K562 (cell line): ENCODE measurements around the gene FAM167B. TPM values are rescaled to one million over a fixed set of nuclear protein-coding genes. Genes with fewer than 3 reads are reported as not detected.

ENCODE experiments used
- ATAC-seq: fragments of 200-7000 bp; cut with Tn5 transposase; 3 replicates; pipeline ENCODE4 v1.9.1; 2020; ENCODE audit warnings: moderate library complexity
- BruUV-seq: library from RNA; stranded (reverse); fragments of 400-500 nt; replicated peaks from 2 replicates; lab custom pipeline; 2021; lab: Mats Ljungman, UMichigan
- CTCF ChIA-PET: fragments of 300-600 bp; formaldehyde crosslinking; extraction: SDS; loops from one replicate; lab custom pipeline; 2021; ENCODE audit warnings: low intra/inter-chr PET ratio; lab: Yijun Ruan, JAX
- POLR2A ChIA-PET: fragments of 300-600, 350-650 bp; sonication (Branson Sonifier 250); formaldehyde crosslinking; extraction: SDS; loops from one replicate; lab custom pipeline; 2021; ENCODE audit warnings: antibody characterized with exemption, inconsistent platforms; lab: Yijun Ruan, JAX
- DNase-seq, 4 experiments: peaks; one replicate each; pipeline versions ENCODE4 v3.0.0 to v3.0.0-alpha.2; 2011 to 2018; ENCODE audit warnings: low spot score in 3 of 4, mixed read lengths in 3 of 4; ENCODE audit errors: extremely low read depth in 1 of 4
- FAIRE-seq: peaks from 2 replicates; lab custom pipeline; 2011; peaks lifted over from hg19 to GRCh38; lab: Jason Lieb, UNC
- H2AFZ ChIP-seq: 2 replicates; pipeline ENCODE4 v1.6.0; 2011; ENCODE audit warnings: low read depth, low read length, control low read depth, inconsistent platforms
- H3K27ac ChIP-seq: fragments of 200-600 bp; 3 replicates; pipeline ENCODE4 v1.8.0; 2011; ENCODE audit warnings: low read depth, mild to moderate bottlenecking, control low read depth, inconsistent platforms, low read length, moderate library complexity, mixed read lengths; ENCODE audit errors: extremely low read depth
- H3K27me3 ChIP-seq, 2 experiments: fragments of 300-600 bp in 1 of 2; 2 replicates in 1 of 2; 3 replicates in 1 of 2; pipeline versions ENCODE4 v1.6.0 to v1.8.0; 2011; ENCODE audit warnings: inconsistent platforms in 2 of 2, low read length in 2 of 2, mild to moderate bottlenecking in 1 of 2, mixed read lengths in 1 of 2, moderate library complexity in 1 of 2; ENCODE audit not compliant: control insufficient read depth in 2 of 2, insufficient read depth in 2 of 2
- H3K36me3 ChIP-seq: fragments of 300-600 bp; 3 replicates; pipeline ENCODE4 v1.8.0; 2011; ENCODE audit warnings: mild to moderate bottlenecking, low read length, inconsistent platforms; ENCODE audit not compliant: control insufficient read depth, insufficient read depth
- H3K4me1 ChIP-seq, 2 experiments: fragments of 200-600 bp in 1 of 2; replicated peaks in 1 of 2; 2 replicates in 1 of 2; 3 replicates in 1 of 2; pipeline versions ENCODE4 v1.5.1 to v1.8.0; 2011; ENCODE audit warnings: inconsistent platforms in 2 of 2, low read length in 2 of 2, mild to moderate bottlenecking in 1 of 2, mixed read lengths in 1 of 2, moderate library complexity in 1 of 2; ENCODE audit not compliant: control insufficient read depth in 2 of 2, insufficient read depth in 2 of 2
- H3K4me2 ChIP-seq: 2 replicates; pipeline ENCODE4 v1.6.1; 2011; ENCODE audit warnings: low read length, control low read depth, inconsistent platforms, mixed read lengths; ENCODE audit not compliant: insufficient read depth
- H3K4me3 ChIP-seq: fragments of 200-600 bp; sonication (generic), shearing (Covaris generic); 2 replicates; pipeline ENCODE4 v1.5.1; 2016; ENCODE audit warnings: control low read depth, inconsistent platforms
- H3K79me2 ChIP-seq: fragments of 200-600 bp; 3 replicates; pipeline ENCODE4 v1.8.0; 2011; ENCODE audit warnings: low read length, inconsistent platforms; ENCODE audit not compliant: control insufficient read depth, insufficient read depth
- H3K9ac ChIP-seq, 2 experiments: 2 replicates each; pipeline versions ENCODE4 v1.6.0 to v1.6.1; 2011; ENCODE audit warnings: low read depth in 2 of 2, low read length in 2 of 2, control low read depth in 1 of 2, inconsistent platforms in 1 of 2, mild to moderate bottlenecking in 1 of 2, mixed read lengths in 1 of 2; ENCODE audit not compliant: insufficient read depth in 1 of 2
- H3K9me1 ChIP-seq: one replicate; pipeline ENCODE4 v1.6.0; 2011; ENCODE audit warnings: inconsistent platforms, mild to moderate bottlenecking, low read length, moderate library complexity; ENCODE audit not compliant: control insufficient read depth, insufficient read depth
- H3K9me3 ChIP-seq: replicated peaks from 2 replicates; pipeline ENCODE4 v1.5.1; 2011; ENCODE audit warnings: low read depth, low read length, inconsistent platforms; ENCODE audit not compliant: control insufficient read depth, insufficient read depth
- H4K20me1 ChIP-seq: replicated peaks from 2 replicates; pipeline ENCODE4 v1.6.1; 2011; ENCODE audit warnings: low read length, inconsistent platforms, mixed read lengths; ENCODE audit not compliant: control insufficient read depth, insufficient read depth
- BCOR ChIP-seq: fragments of 450-650 bp; IDR thresholded peaks from 2 replicates; pipeline ENCODE4 v1.6.1; 2016
- CREB3 ChIP-seq: fragments of 450-650 bp; conservative IDR thresholded peaks from 2 replicates; pipeline ENCODE4 v1.6.1; 2016; ENCODE audit warnings: missing genetic modification characterization, low read depth, mild to moderate bottlenecking, missing compliant biosample characterization, moderate library complexity
- HDAC2 ChIP-seq: fragments of 450-650 bp; IDR thresholded peaks from 2 replicates; pipeline ENCODE4 v1.6.1; 2016; ENCODE audit warnings: mild to moderate bottlenecking
- PHB2 ChIP-seq: fragments of 450-650 bp; IDR thresholded peaks from 2 replicates; pipeline ENCODE4 v1.6.1; 2017; ENCODE audit warnings: low read depth
- RBM25 ChIP-seq: fragments of 200-400 bp; formaldehyde crosslinking; IDR thresholded peaks from 2 replicates; pipeline ENCODE4 v1.6.1; 2018; ENCODE audit warnings: low read length, low read depth, moderate library complexity; ENCODE audit not compliant: severe bottlenecking
- in situ Hi-C: fragments of 300-500 bp; cut with MboI; formaldehyde crosslinking; loops from 4 replicates; pipeline ENCODE4 v1.15.0; 2018; ENCODE audit warnings: inconsistent platforms, mixed read lengths
- intact Hi-C: fragments of 100-400 bp; cut with micrococcal nuclease; formaldehyde crosslinking; loops from 2 replicates; pipeline ENCODE4 v1.14.2; 2022
- polyA plus RNA-seq, 8 experiments: library from polyadenylated mRNA; depleted of rRNA in 4 of 8; stranded (reverse) in 5 of 8; unstranded in 3 of 8; fragments of >200 nt; fragmentation: Nextera tagmentation in 2 of 8; fragmentation: Illumina TruSeq in 1 of 8; extraction: Ambion mirVana in 2 of 8; extraction: Trizol in 1 of 8; gene quantifications; 2 replicates each; pipeline versions ENCODE4 v1.2.1 to v1.2.3, GENCODE V29; 2011 to 2014; ENCODE audit warnings: inconsistent platforms in 1 of 8, missing spikeins in 1 of 8
- total RNA-seq, 7 experiments: library from RNA; depleted of rRNA in 6 of 7; stranded (reverse); fragments of >200 nt in 6 of 7; fragmentation: Illumina TruSeq in 2 of 7; extraction: Trizol in 2 of 7; gene quantifications; 2 replicates each; pipeline versions ENCODE4 v1.2.1 to v1.2.3, GENCODE V29; 2011 to 2021; ENCODE audit warnings: low replicate concordance in 1 of 7

FAM167B gene
- total and polyA plus RNA-seq, 9 of the 15 experiments (the other 6 are each of a cell fraction or from before 2014, with no cell fraction given): not detected

- no peak overlapping the region for H3K9ac ChIP-seq
- no TSS peak for BruUV-seq
- H3K9me1 ChIP-seq: no peaks in the 10 kb centered on the region
- no peak overlapping the region for H3K27ac ChIP-seq
- ATAC-seq: no peak
- in situ Hi-C loops: no loop called here
- POLR2A ChIA-PET: interaction anchor here (1.1 to 1.3 kb wide), 2 partner anchors 20 to 22 kb away, joined by 3 read pairs; no protein-coding TSS in a partner anchor
- no peaks in the 10 kb centered on the region for H3K36me3 ChIP-seq
- H2AFZ ChIP-seq: no peak overlapping the region
- H3K4me2 ChIP-seq: no peak overlapping the region
- no peak overlapping the region for H3K4me3 ChIP-seq
- peak; percentile 59 for TF ChIP-seq BCOR
- TF ChIP-seq PHB2: no peak
- TF ChIP-seq CREB3: no peak
- TF ChIP-seq HDAC2: 0 out of 2 replicates have a peak, but pooled peaks have one; percentile 27
- TF ChIP-seq RBM25: peak; percentile 82
- no peaks in the 10 kb centered on the region for H3K79me2 ChIP-seq
- no peaks in the 10 kb centered on the region for H3K9me3 ChIP-seq
- intact Hi-C loops: no loop called here
- peak; percentile 62 for FAIRE-seq
- CTCF ChIA-PET: no interaction called here
- DNase-seq: no peak
- H3K27me3 ChIP-seq: peaks cover 0 to 5% of the 10 kb centered on the region in 2 experiments; a peak in 1 of 5 replicates
- peaks cover 12 to 16% of the 10 kb centered on the region in 2 experiments; a peak in 4 of 5 replicates for H3K4me1 ChIP-seq
- no peaks in the 10 kb centered on the region for H4K20me1 ChIP-seq
Measured at GRCh38 chr1:32269744-32270143, 22.7 kb downstream of the FAM167B start.
